ENCODE results near the gene SERINC1. TPM values are rescaled to one million over a fixed set of nuclear protein-coding genes. Genes with fewer than 3 reads are reported as not detected.

The SERINC1 gene
- total and polyA plus RNA-seq, 2 donors (not counting 1 experiment from before 2014, with no cell fraction given) = 306 to 363 TPM

DNA sequence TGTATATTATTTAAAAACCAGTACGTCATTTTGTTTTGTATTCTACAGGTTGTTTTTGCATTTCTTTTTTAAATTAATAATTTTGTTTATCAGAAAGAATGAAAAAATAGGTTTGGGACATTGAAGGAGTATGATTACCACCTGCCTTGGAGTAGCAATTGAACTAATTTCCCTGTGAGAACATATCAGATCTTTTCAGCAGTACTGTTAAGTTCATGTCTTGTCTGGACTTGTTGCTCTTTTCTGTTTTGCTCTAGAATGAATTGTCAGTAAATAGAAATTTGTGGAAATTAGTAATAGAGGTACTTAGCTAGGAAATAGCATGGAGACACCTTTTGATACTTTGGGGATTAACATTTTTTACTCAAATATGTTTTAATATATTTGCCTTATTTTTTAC, 47.9 kb downstream of the SERINC1 start:
- peaks cover 2% of the 10 kb centered on the region for H3K36me3 ChIP-seq (ENCODE audit: control insufficient read depth, insufficient read depth, low read length)
- no peaks in the 10 kb centered on the region for H3K9me3 ChIP-seq (ENCODE audit: control insufficient read depth, insufficient read depth, low read depth, low read length)
- no peaks in the 10 kb centered on the region for H3K27me3 ChIP-seq (ENCODE audit: control insufficient read depth, insufficient read depth, low read length)
- H3K4me3 ChIP-seq (replicated peaks in 1 of 4; ENCODE audit: control extremely low read depth in 1 of 4, insufficient read depth in 1 of 4, low read depth in 3 of 4, low read length in 4 of 4) = no peak overlapping the region
- H3K4me1 ChIP-seq (ENCODE audit: control insufficient read depth, extremely low read depth, insufficient read depth, low read length) = no peaks in the 10 kb centered on the region
- no peak for DNase-seq (ENCODE audit: low read depth in 2 of 2)
- TF ChIP-seq, protein P1, sequence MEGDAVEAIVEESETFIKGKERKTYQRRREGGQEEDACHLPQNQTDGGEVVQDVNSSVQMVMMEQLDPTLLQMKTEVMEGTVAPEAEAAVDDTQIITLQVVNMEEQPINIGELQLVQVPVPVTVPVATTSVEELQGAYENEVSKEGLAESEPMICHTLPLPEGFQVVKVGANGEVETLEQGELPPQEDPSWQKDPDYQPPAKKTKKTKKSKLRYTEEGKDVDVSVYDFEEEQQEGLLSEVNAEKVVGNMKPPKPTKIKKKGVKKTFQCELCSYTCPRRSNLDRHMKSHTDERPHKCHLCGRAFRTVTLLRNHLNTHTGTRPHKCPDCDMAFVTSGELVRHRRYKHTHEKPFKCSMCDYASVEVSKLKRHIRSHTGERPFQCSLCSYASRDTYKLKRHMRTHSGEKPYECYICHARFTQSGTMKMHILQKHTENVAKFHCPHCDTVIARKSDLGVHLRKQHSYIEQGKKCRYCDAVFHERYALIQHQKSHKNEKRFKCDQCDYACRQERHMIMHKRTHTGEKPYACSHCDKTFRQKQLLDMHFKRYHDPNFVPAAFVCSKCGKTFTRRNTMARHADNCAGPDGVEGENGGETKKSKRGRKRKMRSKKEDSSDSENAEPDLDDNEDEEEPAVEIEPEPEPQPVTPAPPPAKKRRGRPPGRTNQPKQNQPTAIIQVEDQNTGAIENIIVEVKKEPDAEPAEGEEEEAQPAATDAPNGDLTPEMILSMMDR (conservative IDR thresholded peaks at IDR 0.05 in 1 of 2, IDR thresholded peaks at IDR 0.05 in 1 of 2; ENCODE audit: low read depth in 1 of 2, low read length in 2 of 2) = no peak
- TF ChIP-seq EZH2 (IDR thresholded peaks at IDR 0.05; ENCODE audit: low read length, missing control alignments) = no peak
- no peak overlapping the region for H2AFZ ChIP-seq (ENCODE audit: low read length)
- no peaks in the 10 kb centered on the region for H4K20me1 ChIP-seq (ENCODE audit: control insufficient read depth, extremely low read depth, insufficient read depth, low read length)
- H3K9ac ChIP-seq (ENCODE audit: insufficient read depth, low read length) = no peak overlapping the region
- H3K27ac ChIP-seq (ENCODE audit: insufficient read depth, low read length) = no peak overlapping the region
- no peaks in the 10 kb centered on the region for H3K79me2 ChIP-seq (ENCODE audit: control insufficient read depth, insufficient read depth, low read length)
- H3K4me2 ChIP-seq (ENCODE audit: extremely low read depth, insufficient read depth, low read length) = no peak overlapping the region

- no peak overlapping the region for H3K4me3 ChIP-seq (replicated peaks in 1 of 4; ENCODE audit: control extremely low read depth in 1 of 4, insufficient read depth in 1 of 4, low read depth in 3 of 4, low read length in 4 of 4)
- no peak for DNase-seq (ENCODE audit: low read depth in 2 of 2)
- peaks cover 2% of the 10 kb centered on the region for H3K36me3 ChIP-seq (ENCODE audit: control insufficient read depth, insufficient read depth, low read length)
- no peak overlapping the region for H3K27ac ChIP-seq (ENCODE audit: insufficient read depth, low read length)
- H3K79me2 ChIP-seq (ENCODE audit: control insufficient read depth, insufficient read depth, low read length) = no peaks in the 10 kb centered on the region
- no peak overlapping the region for H2AFZ ChIP-seq (ENCODE audit: low read length)
- H3K9ac ChIP-seq (ENCODE audit: insufficient read depth, low read length) = no peak overlapping the region
- no peaks in the 10 kb centered on the region for H3K4me1 ChIP-seq (ENCODE audit: control insufficient read depth, extremely low read depth, insufficient read depth, low read length)
- H4K20me1 ChIP-seq (ENCODE audit: control insufficient read depth, extremely low read depth, insufficient read depth, low read length) = no peaks in the 10 kb centered on the region
- no peak overlapping the region for H3K4me2 ChIP-seq (ENCODE audit: extremely low read depth, insufficient read depth, low read length)
- no peaks in the 10 kb centered on the region for H3K27me3 ChIP-seq (ENCODE audit: control insufficient read depth, insufficient read depth, low read length)
- no peaks in the 10 kb centered on the region for H3K9me3 ChIP-seq (ENCODE audit: control insufficient read depth, insufficient read depth, low read depth, low read length)
- TF ChIP-seq EZH2 (IDR thresholded peaks at IDR 0.05; ENCODE audit: low read length, missing control alignments) = no peak
- TF ChIP-seq, protein P1 (conservative IDR thresholded peaks at IDR 0.05 in 1 of 2, IDR thresholded peaks at IDR 0.05 in 1 of 2; ENCODE audit: low read depth in 1 of 2, low read length in 2 of 2) = no peak
These were observed 48.9 kb downstream of the SERINC1 start for GRCh38 chr6:122422614-122423267.

GRCh38 chr6:122422003-122422402, 49.6 kb downstream of the SERINC1 start:
- peaks cover 2% of the 10 kb centered on the region for H3K36me3 ChIP-seq (ENCODE audit: control insufficient read depth, insufficient read depth, low read length)
- H3K9ac ChIP-seq (ENCODE audit: insufficient read depth, low read length) = no peak overlapping the region
- no peaks in the 10 kb centered on the region for H3K4me1 ChIP-seq (ENCODE audit: control insufficient read depth, extremely low read depth, insufficient read depth, low read length)
- H3K9me3 ChIP-seq (ENCODE audit: control insufficient read depth, insufficient read depth, low read depth, low read length) = no peaks in the 10 kb centered on the region
- H3K4me2 ChIP-seq (ENCODE audit: extremely low read depth, insufficient read depth, low read length) = no peak overlapping the region
- no peaks in the 10 kb centered on the region for H4K20me1 ChIP-seq (ENCODE audit: control insufficient read depth, extremely low read depth, insufficient read depth, low read length)
- H3K27ac ChIP-seq (ENCODE audit: insufficient read depth, low read length) = no peak overlapping the region
- no peak overlapping the region for H3K4me3 ChIP-seq (replicated peaks in 1 of 4; ENCODE audit: control extremely low read depth in 1 of 4, insufficient read depth in 1 of 4, low read depth in 3 of 4, low read length in 4 of 4)
- TF ChIP-seq, protein P1 (conservative IDR thresholded peaks at IDR 0.05 in 1 of 2, IDR thresholded peaks at IDR 0.05 in 1 of 2; ENCODE audit: low read depth in 1 of 2, low read length in 2 of 2) = no peak
- no peak for TF ChIP-seq EZH2 (IDR thresholded peaks at IDR 0.05; ENCODE audit: low read length, missing control alignments)
- no peaks in the 10 kb centered on the region for H3K79me2 ChIP-seq (ENCODE audit: control insufficient read depth, insufficient read depth, low read length)
- no peak for DNase-seq (ENCODE audit: low read depth in 2 of 2)
- H2AFZ ChIP-seq (ENCODE audit: low read length) = no peak overlapping the region
- H3K27me3 ChIP-seq (ENCODE audit: control insufficient read depth, insufficient read depth, low read length) = no peaks in the 10 kb centered on the region
